ENCODE data around the gene CD59. TPM values are rescaled to one million over a fixed set of nuclear protein-coding genes. Genes with fewer than 3 reads are reported as not detected.

The CD59 gene
- 816 TPM for total RNA-seq
- long read RNA-seq, full-length matches to known transcripts: 293 of 408 reads
- long read RNA-seq, partial matches to known transcripts: 24 of 408 reads
- long read RNA-seq, other reads (novel, unspliced or antisense): 91 of 408 reads

DNA sequence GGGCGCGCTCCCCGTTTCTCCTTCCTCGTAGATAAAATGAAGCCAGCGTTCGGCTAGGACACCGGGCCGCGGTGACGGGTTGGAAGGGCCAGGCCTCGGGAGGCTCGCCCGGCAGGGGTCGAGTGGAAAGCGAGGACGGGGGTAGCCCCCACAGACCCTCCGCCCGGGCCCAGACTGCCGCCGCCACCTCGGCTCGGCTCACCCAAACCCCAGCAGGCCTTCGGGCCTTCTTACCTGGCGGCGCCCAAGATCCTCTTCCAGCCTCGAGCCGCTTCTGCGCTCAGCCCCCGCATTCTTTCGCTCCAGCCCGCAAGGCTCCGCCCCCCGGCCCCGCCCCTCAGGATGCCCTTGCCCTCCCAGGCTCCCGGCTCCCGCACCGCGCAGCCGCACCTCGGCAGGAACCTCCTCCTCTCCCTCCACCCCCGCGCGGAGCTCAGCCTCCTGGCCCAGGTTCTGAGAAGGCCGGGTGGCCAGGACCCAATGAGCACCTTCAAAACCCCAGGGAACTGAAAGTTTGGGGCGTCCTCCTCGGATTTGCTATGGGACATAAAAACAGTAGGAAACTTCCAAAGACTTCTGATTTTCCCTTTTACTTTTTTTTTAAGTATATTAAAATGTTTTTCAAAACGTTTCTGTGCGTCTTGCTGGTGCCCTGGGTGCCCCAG lies at the start of gene CD59:
Gene CD59 (minus strand): TSS at position 276 of the 665 bp plus-strand sequence. CDS start 13,978 bp downstream, outside the sequence.
- Histone ChIP-seq H3K4me3 (peak within 1 kb of the TSS; percentile 98), H3K27ac (peak within 1 kb of the TSS; percentile 97), H3K36me3 (peaks cover 14% of the 10 kb centered on the region), H3K27me3 (ENCODE audit: low read depth) (no peaks in the 10 kb centered on the region), H3K4me1 (peaks cover 39% of the 10 kb centered on the region), H3K9me3 (no peaks in the 10 kb centered on the region)
- ATAC-seq (peak; percentile 96 to 97), DNase-seq (peak; percentile 98)
- intact Hi-C loops (cut with DNase I): no loop called here
- TF ChIP-seq, protein P1, sequence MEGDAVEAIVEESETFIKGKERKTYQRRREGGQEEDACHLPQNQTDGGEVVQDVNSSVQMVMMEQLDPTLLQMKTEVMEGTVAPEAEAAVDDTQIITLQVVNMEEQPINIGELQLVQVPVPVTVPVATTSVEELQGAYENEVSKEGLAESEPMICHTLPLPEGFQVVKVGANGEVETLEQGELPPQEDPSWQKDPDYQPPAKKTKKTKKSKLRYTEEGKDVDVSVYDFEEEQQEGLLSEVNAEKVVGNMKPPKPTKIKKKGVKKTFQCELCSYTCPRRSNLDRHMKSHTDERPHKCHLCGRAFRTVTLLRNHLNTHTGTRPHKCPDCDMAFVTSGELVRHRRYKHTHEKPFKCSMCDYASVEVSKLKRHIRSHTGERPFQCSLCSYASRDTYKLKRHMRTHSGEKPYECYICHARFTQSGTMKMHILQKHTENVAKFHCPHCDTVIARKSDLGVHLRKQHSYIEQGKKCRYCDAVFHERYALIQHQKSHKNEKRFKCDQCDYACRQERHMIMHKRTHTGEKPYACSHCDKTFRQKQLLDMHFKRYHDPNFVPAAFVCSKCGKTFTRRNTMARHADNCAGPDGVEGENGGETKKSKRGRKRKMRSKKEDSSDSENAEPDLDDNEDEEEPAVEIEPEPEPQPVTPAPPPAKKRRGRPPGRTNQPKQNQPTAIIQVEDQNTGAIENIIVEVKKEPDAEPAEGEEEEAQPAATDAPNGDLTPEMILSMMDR (IDR thresholded peaks at IDR 0.05): no peak

DNA sequence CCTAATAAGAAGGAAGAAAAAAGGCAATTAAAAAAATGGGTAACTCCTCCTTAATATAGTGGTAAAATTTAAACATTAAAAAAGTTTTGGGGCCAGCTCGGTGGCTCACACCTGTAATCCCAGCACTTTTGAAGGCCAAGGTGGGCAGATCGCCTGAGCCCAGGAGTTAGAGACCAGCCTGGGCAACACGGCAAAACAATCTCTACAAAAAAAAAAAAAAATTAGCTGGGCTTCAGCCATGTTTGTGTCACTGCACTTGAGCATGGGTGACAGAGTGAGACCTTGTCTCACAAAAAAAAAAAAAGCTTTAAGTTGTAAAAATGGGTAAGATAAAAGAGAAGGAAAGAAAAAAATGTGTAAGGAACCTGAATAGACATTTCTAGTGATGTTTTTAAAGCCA lies 49.4 kb upstream of the CD59 start:
- Histone ChIP-seq H3K9me3 (no peaks in the 10 kb centered on the region), H3K27ac (no peak overlapping the region), H3K4me3 (no peak overlapping the region), H3K36me3 (no peaks in the 10 kb centered on the region), H3K27me3 (ENCODE audit: low read depth) (peaks cover 21% of the 10 kb centered on the region), H3K4me1 (no peaks in the 10 kb centered on the region)
- intact Hi-C loops (cut with DNase I): no loop called here
- no peak for ATAC-seq
- TF ChIP-seq, protein P1 (IDR thresholded peaks at IDR 0.05): no peak
- no peak for DNase-seq

- DNase-seq (no peak), ATAC-seq (peak; percentile 34 to 85)
- TF ChIP-seq, protein P1 (IDR thresholded peaks at IDR 0.05): no peak
Measured at GRCh38 chr11:33779849-33780528, 43.8 kb upstream of the CD59 start.

DNA sequence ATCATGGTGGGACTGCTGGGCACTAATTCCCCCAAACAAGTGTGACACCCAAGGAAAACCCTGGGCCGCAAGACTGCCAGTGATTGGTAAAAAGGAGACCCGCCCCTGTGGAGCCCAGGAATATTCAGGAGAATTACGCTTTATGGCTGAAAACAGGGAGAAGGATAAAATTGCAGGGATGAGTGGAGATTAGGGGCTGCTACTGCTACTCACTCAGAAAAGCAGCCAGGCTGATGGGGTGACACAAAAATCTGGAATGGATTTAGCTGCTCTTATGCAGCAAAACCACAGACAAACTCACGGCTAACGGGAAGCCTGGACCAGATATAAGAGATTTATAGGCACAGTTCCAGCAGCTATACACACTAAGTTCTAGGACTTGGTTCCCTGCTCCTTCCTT lies 42.5 kb upstream of the CD59 start:
- H3K4me1 ChIP-seq: peaks cover 11% of the 10 kb centered on the region
- H3K27ac ChIP-seq: no peak overlapping the region
- intact Hi-C loops (cut with DNase I): no loop called here
- H3K36me3 ChIP-seq: no peaks in the 10 kb centered on the region
- ATAC-seq: no peak
- peaks cover under 1% of the 10 kb centered on the region for H3K27me3 ChIP-seq (ENCODE audit: low read depth)
- TF ChIP-seq, protein P1 (IDR thresholded peaks at IDR 0.05): no peak
- H3K4me3 ChIP-seq: no peak overlapping the region
- DNase-seq: no peak
- no peaks in the 10 kb centered on the region for H3K9me3 ChIP-seq

More at GRCh38 chr11:33779849-33780528, 43.8 kb upstream of the CD59 start:
- no peak overlapping the region for H3K27ac ChIP-seq
- intact Hi-C loops (cut with DNase I): no loop called here
- no peaks in the 10 kb centered on the region for H3K9me3 ChIP-seq
- no peak overlapping the region for H3K4me3 ChIP-seq
- no peaks in the 10 kb centered on the region for H3K36me3 ChIP-seq
- H3K4me1 ChIP-seq: peaks cover 10% of the 10 kb centered on the region
- H3K27me3 ChIP-seq (ENCODE audit: low read depth): peaks cover 10% of the 10 kb centered on the region

GRCh38 chr11:33777906-33778305 lies 41.7 kb upstream of the CD59 start:
- Histone ChIP-seq H3K27me3 (ENCODE audit: low read depth) (no peaks in the 10 kb centered on the region), H3K9me3 (no peaks in the 10 kb centered on the region), H3K4me3 (no peak overlapping the region), H3K4me1 (peaks cover 18% of the 10 kb centered on the region), H3K27ac (no peak overlapping the region), H3K36me3 (no peaks in the 10 kb centered on the region)
- intact Hi-C loops (cut with DNase I): no loop called here
- DNase-seq (no peak), ATAC-seq (no peak)
- TF ChIP-seq, protein P1 (IDR thresholded peaks at IDR 0.05): no peak

Data from lower lobe of right lung (tissue), 2 donors.